ENCODE results near the gene BACH2.

GRCh38 chr6:90065173-90065572 is 231.5 kb downstream of the BACH2 start:
- TF ChIP-seq CTCF (IDR thresholded peaks at IDR 0.05) = no peak
- no peak for TF ChIP-seq TAF1 (IDR thresholded peaks at IDR 0.05; ENCODE audit: borderline replicate concordance, low read depth, low read length)
- TF ChIP-seq MAX (IDR thresholded peaks at IDR 0.05; ENCODE audit: low read depth) = no peak
- no peak for TF ChIP-seq POLR2AphosphoS5 (IDR thresholded peaks at IDR 0.05; ENCODE audit: low read depth, low read length)
- TF ChIP-seq EP300 (IDR thresholded peaks at IDR 0.05; ENCODE audit: borderline replicate concordance in 1 of 2, low read depth in 1 of 2, low read length in 1 of 2) = no peak
- TF ChIP-seq RAD21 (IDR thresholded peaks at IDR 0.05; ENCODE audit: low read length) = no peak
- TF ChIP-seq JUND (IDR thresholded peaks at IDR 0.05) = no peak
- TF ChIP-seq FOSL2 (IDR thresholded peaks at IDR 0.05; ENCODE audit: borderline replicate concordance, low read depth) = no peak
- no peak for TF ChIP-seq TCF12 (IDR thresholded peaks at IDR 0.05)
- no peak for TF ChIP-seq MEF2A (IDR thresholded peaks at IDR 0.05; ENCODE audit: borderline replicate concordance, low read depth)

Data from SK-N-SH (cell line).